Fibroblast of villous mesenchyme (primary cell): ENCODE results near the gene PF4V1. TPM values are rescaled to one million over a fixed set of nuclear protein-coding genes. Genes with fewer than 3 reads are reported as not detected.

Experiments used
- DNase-seq: peaks from one replicate; pipeline ENCODE4 v3.0.0-alpha.2; 2010; ENCODE audit warnings: low read depth
- H3K4me3 ChIP-seq: 2 replicates; pipeline ENCODE4 v1.5.1; 2011; ENCODE audit warnings: low read depth, mild to moderate bottlenecking, low read length
- CTCF ChIP-seq: IDR thresholded peaks from 2 replicates; pipeline ENCODE4 v1.5.1; 2012; ENCODE audit warnings: low read depth, mild to moderate bottlenecking, low read length; ENCODE audit not compliant: insufficient read depth
- total RNA-seq: library from RNA; depleted of rRNA; stranded (reverse); fragments of >200 nt; gene quantifications from 2 replicates; pipeline ENCODE4 v1.2.3, GENCODE V29; 2012

PF4V1 gene
- total RNA-seq = not detected in 2 replicates

DNA sequence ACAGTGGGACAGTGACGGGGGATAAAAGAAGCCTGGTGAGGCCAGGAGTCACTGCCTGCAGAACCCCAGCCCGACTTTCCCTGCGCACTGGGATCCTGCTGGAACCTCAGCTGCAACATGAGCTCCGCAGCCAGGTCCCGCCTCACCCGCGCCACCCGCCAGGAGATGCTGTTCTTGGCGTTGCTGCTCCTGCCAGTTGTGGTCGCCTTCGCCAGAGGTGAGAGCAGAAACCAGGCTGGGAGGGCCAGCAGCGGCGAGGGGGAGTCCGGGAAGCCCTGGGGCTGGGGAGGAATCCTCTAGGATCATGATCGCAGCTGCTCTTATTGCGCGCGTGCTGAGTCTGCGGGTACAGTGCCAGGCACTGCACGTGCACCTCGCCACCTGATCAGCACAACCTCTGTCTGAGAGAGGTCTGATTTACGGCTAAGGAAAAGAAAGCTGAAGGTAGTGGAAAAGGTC lies at the start of gene PF4V1:
TSS of gene PF4V1 (plus strand) at position 51 of the 459 bp plus-strand sequence. CDS start at position 118, 67 bp downstream.
- H3K4me3 ChIP-seq = peak within 1 kb of the TSS; percentile 20

GRCh38 chr4:73810191-73810590 lies 42.9 kb upstream of the PF4V1 start:
- TF ChIP-seq CTCF = no peak
- DNase-seq = no peak
- no peak overlapping the region for H3K4me3 ChIP-seq

More for the DNA sequence above, at the start of gene PF4V1:
- no peak for DNase-seq
- TF ChIP-seq CTCF = peak; percentile 31

GRCh38 chr4:73811841-73812240 lies 41.3 kb upstream of the PF4V1 start:
- no peak overlapping the region for H3K4me3 ChIP-seq
- TF ChIP-seq CTCF = no peak
- DNase-seq = no peak

GRCh38 chr4:73814679-73815078 lies 38.4 kb upstream of the PF4V1 start:
- no peak for TF ChIP-seq CTCF
- no peak for DNase-seq
- no peak overlapping the region for H3K4me3 ChIP-seq

DNA sequence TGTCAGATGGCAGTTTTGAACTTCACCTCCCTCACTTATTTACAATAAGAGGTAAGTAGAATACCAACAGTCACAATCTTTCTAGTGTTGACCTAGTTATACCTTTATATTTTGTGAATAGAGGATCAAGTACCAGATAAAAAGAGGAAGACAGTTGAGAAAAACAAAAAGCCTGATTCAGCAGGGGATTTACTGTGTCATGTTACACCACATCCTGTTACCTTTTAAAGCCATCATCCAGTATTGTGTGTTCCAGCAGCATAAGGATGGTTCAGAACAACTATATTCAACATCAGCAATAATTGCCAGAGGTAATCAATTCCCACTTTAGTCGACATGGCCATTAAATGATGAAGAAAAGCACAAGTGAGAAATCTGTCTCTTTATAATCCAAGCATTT lies 38.0 kb upstream of the PF4V1 start:
- no peak for TF ChIP-seq CTCF
- no peak overlapping the region for H3K4me3 ChIP-seq
- DNase-seq = no peak

DNA sequence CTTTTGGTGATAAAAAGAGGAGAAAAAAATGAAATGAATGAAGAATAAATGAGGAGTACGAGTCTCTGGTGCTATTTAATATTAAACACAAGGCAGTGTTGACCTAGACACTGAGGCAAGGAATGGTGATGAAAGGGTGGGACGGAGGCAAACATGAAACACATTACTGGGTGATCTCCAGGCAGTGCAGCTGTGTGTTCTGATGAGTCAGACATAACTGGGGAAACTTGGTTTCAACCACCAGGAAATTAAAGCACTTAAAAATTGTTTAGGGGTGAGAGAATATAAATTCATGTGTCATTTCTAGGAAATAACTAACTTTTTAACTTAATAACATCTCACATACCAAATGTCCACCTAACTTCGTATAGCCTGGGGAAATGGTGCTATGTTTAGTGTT lies 36.3 kb upstream of the PF4V1 start:
- no peak overlapping the region for H3K4me3 ChIP-seq
- peak; percentile 71 for DNase-seq
- TF ChIP-seq CTCF = no peak

DNA sequence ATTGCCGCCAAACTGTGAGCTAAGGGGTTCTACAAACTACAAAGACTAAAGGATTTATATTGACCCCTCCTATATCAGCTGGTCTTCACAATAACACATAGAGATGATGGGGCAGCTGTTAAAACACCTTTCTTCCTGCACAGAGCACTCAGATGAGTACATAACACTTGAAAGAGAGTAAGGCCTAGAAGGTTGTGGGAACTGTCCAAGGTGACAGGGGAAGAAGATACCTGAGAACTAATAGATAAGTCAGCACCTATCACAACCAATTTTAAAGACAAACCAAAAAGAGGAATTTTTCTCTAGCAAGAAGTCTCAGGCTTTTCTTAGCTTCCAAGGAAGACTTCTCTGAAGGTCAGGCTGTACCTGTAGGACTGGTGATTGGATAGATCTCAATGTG lies 35.8 kb upstream of the PF4V1 start:
- no peak for TF ChIP-seq CTCF
- H3K4me3 ChIP-seq = no peak overlapping the region
- no peak for DNase-seq
